ENCODE results near the gene KRTAP10-9. TPM values are rescaled to one million over a fixed set of nuclear protein-coding genes. Genes with fewer than 3 reads are reported as not detected.
"Not testable (repeated sequence)": the region's sequence is repeated elsewhere in the genome, so short reads cannot be mapped to it uniquely, and the experiment has no call there.

Gene KRTAP10-9
- total RNA-seq, 1 donor from 2014 or later = not detected

DNA sequence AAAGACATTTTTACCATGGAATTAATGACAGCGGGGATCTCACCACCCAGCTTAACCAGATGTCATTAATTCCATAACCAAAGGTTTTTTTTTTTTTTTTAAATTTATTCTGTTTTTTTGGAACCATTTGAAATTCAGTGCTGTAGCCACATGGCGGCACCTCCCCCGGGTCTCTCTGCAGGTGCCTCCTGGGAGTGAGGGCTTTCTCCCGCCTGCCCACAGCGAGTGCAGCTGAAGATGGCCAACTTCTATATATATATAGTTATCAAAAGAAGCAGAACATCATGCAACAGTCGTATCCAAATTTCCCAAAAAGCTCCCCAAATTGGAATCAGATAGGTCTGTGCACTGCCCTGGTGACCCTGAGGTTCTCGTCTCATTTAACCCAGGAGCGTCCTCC, 11.4 kb upstream of the KRTAP10-9 start:
- no peak for ATAC-seq

DNA sequence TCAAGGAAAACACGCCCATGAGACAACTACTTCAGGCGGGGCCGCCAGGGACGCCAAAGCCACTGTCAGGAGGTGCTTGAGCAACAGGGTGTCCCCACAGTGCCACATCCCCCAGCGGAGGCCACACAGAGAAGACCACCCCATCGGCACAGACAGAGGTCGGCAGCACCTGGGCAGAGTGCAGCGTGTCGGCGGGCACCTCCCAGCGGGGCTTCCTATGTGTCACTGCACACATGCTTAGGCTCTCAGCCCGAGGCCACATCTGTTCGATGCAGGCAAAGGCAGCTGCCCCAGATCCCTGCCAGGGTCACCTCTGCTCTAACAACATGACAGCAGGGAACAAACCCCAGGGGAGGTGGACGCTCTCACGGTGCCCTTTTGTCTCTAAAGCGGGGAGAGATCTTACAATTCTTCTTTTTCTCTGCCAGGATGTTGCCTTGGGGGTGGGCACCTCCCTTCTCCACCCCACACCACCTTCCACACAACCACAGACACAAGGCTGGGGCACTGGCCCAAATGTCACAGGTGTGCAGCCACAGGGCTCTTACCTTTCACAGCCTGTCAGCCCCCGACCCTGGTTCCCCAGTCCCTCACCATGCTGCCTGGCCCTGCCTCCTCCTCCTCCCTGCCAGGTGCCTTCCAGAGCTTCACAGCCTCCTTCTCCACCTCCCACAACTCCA, 10.8 kb upstream of the KRTAP10-9 start:
- no peak for ATAC-seq

DNA sequence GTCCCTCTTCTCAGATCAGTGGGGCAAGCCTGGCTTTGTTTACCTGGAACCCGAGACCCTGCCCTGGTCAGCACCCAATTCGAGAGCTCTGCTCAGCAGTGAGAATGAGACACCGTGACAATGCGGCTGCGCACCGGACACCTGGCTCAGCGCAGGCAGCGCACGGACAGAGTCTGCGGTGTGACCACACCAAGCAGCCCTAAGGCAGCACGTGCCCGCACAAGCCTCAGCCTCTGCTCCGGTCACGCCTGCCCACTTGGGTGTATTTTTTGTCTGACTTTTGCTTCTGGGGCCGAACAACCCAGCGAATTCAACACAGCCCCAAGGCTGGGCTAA, 10.3 kb upstream of the KRTAP10-9 start:
- peak; percentile 36 for ATAC-seq

DNA sequence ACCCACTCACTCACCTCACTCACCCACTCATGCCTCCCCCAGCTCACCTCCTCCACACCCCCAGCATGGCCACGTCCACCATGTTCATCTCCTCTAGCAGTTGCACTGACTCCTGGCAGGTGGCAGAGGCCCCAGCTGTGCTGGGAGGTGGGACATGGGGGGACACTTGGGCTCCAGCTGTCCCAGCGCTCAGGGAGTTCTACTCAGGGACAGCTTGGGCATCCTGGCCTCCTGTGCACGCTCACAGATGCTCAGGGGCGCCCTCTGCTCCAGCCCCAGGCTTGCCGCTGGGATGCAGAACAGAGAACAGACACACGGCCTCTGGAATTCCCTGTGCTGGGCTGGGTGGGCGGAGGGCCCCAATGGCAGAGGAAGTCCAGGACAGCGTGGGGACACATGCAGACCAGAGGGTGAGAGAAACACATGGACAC, 9.8 kb upstream of the KRTAP10-9 start:
- no peak for ATAC-seq

DNA sequence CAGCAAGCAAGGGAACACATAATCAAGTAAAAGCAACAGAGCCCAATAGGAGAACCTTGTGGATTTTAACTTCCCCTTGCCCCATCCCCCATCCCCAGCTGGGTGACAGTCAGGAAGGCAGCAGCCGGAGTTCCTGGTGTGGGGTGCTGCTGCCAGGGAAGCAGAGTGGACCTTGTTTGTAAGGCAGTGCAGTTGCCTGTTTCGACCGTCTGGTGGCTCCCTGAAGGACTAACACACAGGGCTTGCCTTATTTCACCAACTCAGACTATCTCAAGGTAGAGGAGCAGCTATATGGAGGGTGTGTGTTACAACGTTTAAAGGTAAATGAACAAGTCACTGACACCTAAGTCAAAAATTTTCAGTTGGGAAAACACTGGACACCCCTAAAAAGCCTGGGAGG, 8.4 kb upstream of the KRTAP10-9 start:
- ATAC-seq = no peak

DNA sequence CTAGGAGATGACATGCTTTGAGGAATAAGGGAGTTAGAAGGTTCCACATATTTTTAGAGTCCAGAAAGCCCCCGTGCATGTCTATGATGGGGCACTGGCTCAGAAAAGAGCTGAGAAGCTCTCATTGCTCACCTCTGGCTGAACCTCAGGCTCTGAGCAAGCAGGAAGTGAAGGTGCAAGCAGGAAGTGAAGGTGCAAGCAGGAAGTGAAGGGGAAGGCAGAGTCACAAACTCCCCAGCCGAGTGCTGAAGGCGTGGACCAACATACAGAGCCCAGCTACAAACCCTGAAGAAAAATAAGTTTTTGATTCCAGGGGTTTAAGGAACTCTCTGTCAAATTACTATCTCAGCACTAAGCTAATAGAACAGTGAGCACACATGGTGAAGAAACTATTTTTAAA, 8.0 kb upstream of the KRTAP10-9 start:
- ATAC-seq = peak; percentile 64

DNA sequence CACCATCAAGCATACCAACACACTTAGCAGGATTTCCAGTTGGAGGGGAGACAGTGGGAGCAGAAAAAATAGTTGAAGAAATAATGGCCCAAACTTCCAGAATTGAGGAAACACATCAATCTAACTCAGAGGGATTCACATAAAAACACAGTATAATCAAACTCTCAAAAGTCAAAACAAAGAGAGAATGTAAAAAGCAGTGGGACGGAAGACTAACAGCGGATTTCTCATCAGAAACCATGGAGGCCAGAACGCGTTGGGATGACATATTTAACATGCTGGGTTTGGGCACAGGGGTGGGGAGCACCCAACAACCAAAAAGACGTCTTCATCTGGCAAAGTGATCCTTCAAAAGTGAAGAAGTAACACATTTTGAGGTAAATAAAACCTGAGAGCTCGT, 7.0 kb upstream of the KRTAP10-9 start:
- no peak for ATAC-seq

DNA sequence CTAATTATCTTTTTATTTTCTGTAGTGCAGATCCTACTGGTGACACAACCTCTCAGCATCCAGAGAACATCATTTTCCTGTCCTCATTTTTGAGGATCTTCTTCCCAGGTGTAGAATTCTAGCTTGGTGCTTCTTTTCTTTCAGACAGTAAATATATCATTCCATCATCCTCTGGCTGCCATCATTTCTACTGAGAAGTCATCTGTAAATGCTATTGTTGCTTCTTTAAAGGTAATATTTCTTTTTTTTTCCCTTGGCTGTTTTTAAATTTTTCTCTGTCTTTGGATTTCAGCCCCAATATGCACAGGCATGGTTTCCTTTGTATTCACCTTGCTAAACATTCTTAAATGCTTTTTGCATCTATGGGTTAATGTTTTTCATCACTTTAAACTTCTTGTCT, 3.3 kb upstream of the KRTAP10-9 start:
- no peak for ATAC-seq

DNA sequence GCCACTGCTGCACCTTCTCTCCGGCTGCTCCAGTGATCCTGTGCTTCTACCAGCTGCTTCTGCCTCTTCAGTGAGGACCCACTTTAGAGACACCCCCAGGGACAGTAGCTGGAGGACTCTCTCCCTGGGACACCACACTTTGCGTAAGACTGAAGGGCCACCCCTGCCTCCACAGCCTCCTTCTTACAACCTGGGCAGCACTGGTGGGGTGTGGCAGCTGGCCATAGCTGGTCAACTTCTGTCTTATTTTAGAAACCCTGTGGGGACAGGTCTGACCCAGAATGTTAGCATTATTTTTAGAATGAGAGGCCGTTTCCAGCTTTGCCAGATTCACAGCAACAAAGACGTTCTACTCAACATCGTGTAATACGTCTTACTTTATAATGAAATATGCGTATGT, 1.1 kb upstream of the KRTAP10-9 start:
- no peak for ATAC-seq

DNA sequence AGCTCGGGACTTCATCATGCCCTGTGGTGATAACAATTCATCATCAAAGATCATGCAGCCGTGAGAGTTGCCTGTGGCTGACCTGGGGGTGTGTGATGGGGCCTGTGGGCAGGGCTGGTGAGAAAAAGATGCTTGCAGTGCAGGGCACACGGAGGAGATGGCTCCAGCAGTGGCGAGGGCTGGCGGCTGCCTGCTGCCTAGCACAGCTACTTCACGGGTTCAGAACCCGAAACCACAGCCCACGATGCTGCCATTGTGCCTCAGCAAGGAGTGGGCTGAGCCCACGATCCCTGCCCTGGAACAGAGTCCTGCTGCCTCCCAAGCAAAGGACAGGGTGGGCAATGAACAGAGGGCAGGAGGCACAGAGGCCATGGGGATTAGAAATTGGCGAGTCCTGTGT, 631 bp upstream of the KRTAP10-9 start:
- ATAC-seq = no peak

DNA sequence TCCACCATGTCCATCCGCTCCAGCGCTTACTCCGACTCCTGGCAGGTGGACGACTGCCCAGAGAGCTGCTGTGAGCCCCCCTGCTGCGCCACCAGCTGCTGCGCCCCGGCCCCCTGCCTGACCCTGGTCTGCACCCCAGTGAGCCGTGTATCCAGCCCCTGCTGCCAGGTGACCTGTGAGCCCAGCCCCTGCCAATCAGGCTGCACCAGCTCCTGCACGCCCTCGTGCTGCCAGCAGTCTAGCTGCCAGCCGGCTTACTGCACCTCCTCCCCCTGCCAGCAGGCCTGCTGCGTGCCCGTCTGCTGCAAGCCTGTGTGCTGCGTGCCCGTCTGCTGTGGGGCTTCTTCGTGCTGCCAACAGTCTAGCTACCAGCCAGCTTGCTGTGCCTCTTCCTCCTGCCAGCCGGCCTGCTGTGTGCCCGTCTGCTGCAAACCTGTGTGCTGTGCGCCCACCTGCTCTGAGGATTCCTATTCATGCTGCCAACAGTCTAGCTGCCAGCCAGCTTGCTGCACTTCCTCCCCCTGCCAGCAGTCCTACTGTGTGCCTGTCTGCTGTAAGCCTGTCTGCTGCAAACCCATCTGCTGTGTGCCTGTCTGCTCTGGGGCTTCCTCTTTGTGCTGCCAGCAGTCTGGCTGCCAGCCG, 409 bp downstream of the KRTAP10-9 start:
- not testable (repeated sequence) for ATAC-seq

DNA sequence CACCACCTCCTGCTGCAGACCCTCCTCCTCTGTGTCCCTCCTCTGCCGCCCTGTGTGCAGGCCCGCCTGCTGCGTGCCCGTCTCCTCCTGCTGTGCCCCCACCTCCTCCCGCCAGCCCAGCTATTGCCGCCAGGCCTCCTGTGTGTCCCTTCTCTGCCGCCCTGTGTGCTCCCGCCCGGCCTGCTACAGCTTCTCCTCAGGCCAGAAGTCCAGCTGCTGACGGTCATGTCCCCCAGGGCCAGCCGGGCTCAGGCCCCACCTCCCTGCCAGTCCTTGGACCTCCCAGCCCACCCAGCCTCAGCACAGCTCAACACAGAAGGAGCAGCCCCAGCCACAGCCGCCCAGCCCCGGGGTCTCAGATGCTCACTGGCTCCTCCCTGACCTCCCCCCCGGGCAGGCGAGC, 939 bp downstream of the KRTAP10-9 start:
- ATAC-seq = not testable (repeated sequence)

DNA sequence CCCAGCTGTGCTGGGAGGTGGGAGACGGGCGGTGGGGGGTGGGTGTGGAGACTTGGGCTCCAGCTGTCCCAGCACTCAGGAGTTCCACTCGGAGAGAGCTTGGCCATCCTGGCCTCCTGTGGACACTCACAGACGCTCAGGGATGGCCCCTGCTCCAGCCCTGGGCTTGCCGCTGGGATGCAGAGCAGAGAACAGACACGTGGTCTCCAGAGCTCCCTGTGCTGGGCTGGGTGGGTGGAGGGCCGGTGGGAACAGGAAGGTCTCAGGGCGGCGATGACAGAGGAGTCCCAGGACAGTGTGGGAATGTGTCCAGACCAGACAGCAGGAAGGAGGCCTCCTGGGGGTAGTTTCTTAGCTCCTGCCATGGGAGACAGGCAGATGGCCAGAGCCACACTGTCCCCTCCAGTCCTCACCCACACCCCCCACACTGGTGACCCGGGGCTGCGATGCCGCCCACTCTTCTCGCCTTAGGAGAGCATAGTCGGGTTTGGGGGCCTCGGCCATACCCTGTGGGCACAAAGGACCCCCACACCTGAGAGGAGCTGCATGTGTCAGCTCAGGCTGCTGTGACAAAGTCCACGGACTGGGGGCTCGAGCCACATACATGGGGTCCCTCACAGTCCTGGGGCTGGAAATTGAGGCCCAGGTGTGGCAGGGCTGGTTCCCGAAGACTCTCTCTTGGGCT, 2.0 kb downstream of the KRTAP10-9 start:
- peak; percentile 20 for ATAC-seq

DNA sequence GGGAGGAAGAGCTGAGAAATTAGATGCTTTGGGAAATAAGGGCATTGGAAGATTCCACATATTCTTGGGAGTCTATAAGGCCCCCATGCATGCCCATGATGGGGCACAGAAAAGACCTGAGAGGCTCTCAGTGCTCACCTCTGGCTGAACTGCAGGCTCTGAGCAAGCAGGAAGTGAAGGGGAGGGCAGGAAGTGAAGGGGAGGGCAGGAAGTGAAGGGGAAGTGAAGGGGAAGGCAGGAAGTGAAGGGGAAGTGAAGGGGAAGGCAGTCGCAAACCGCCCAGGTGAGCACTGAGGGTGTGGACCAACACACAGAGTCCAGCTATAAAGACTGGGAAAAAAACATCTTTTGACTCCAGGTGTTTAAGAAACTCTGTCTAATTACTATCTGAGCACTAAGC, 3.5 kb downstream of the KRTAP10-9 start:
- ATAC-seq = no peak

DNA sequence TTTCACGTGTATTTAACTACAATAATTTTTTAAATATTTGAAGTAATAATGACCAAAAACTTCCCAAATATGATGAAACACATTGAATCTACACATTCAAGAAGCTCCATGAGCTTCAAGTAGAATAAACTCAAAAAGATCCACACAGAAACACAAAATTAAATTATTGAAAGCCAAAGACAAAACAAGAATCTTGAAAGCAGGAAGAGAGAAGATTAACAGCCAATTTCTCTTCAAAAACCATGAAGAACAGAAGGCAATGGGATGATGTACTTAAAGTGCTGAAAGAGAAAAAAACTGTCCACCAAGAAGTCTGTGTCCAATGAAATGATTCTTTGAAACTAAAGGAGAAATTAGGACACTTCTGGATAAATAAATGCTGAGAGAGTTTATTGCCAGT, 5.2 kb downstream of the KRTAP10-9 start:
- no peak for ATAC-seq

DNA sequence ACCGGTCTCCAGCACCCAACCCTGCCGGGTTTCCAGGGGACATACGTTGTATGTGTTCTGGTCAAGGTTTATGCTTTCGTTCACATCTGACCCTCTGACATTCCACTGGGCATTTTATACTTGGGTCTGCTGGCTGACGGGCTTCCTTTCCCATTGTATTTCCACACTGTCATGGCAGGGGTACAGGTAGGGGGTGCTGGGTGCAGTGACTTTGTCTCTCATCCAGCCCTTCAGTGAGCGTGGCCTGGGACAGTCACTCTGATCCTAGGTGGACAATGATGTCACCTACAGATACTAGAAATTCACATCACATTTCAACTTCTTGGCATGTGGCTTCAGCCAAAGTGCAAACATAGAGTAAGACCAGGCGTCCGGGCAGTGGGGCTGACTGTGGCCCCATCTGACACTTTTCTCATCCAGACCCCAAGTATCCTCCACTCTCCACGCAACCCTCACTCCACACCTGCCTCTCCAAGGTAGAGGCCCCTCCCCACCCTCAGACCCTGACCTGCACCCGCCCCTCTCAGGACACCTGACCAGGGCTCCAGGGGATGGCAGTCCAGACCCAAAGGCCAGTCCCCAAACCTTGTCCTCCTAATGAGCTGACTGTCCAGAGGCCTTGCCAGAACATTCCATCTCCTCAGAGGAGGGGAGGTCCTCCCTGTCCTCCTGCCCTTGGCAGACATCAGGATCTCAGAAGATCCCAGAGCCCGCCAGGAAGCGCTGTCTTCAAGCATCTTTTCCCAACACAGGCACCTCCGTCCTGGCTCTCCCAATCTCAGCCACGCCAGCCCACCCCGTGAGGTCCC, 9.5 kb downstream of the KRTAP10-9 start:
- no peak for ATAC-seq

DNA sequence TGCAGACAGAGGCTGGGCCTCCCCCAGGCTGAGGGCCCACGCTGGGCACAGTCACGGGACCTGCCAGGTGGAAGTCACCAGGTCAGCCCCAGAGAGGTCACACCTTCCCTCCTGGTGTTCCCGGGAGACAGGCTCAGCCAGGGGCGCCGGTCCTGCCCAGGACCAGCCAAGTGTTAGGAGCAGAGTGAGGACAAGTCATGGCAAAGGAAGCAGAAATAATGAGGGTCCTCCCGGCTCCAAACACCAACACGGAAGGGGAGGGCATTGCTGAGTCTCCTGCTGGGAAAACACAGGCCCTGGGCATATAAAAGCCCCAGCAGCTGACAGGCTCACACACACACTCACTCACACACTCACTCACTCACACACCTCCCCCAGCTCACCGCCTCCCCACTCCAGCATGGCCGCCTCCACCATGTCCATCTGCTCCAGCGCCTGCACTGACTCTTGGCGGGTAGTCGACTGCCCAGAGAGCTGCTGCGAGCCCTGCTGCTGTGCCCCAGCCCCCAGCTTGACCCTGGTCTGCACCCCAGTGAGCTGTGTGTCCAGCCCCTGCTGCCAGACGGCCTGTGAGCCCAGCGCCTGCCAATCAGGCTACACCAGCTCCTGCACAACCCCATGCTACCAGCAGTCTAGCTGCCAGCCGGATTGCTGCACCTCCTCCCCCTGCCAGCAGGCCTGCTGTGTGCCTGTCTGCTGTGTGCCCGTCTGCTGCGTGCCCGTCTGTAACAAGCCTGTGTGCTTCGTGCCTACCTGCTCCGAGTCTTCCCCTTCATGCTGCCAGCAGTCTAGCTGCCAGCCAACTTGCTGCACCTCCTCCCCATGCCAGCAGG, 10.3 kb downstream of the KRTAP10-9 start, which contains the start of gene KRTAP10-10:
Gene KRTAP10-10 (plus strand): TSS at position 339 of the 833 bp plus-strand sequence. CDS start 62 bp downstream, at position 401.
- no peak for ATAC-seq

DNA sequence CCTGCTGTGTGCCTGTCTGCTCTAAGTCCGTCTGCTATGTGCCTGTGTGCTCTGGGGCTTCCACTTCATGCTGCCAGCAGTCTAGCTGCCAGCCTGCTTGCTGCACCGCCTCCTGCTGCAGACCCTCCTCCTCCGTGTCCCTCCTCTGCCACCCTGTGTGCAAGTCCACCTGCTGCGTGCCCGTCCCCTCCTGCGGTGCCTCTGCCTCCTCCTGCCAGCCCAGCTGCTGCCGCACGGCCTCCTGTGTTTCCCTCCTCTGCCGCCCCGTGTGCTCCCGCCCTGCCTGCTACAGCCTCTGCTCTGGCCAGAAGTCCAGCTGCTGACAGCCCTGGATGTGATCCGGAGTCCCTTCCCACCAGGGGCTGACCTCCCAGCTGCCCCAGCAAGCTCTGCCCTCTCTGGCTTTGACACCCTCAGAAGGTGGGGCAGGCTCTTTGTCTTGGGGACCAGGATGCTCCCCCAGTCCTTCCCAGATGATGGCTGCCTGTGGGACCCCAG, 11.0 kb downstream of the KRTAP10-9 start:
- not testable (repeated sequence) for ATAC-seq

DNA sequence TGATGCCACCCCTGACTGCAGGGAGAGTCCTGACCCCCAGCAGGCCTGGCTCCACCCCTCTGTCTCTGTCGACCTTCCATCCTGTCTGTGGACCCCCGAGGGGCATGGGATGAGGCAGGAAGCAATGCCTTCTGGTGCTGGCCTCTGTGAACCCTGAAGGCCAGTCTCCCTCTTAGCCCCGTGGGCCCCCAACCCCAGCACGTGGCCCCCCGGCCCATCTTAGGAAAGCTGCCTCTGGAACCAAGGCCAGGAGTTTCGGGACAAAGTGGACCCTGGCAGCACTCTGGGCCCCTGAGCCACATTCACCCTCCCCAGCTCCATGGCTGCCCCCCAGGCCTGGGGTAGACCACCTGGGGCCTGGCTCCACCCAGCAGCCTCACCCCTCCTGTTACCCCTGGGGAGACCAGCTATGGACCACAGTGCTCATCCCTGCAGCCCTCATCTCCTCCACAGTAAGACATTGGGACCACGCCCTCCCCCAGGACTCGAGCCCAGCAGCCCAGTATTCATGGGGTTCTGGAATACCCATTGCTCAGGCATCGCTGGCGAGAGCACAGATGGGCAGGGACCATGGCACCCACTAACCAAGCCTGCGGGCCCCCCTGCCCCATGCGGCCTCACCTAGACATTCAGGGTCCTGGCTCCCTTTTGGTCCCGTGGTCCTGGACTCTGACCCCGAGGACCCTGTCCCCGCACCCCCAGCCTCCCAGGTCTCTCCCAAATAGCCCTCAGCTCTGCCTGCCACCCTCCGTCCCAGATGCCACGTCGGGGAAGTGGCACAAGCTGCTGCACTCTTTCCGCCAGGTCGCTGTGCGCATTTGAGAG, 11.8 kb downstream of the KRTAP10-9 start:
- peak; percentile 15 for ATAC-seq

DNA sequence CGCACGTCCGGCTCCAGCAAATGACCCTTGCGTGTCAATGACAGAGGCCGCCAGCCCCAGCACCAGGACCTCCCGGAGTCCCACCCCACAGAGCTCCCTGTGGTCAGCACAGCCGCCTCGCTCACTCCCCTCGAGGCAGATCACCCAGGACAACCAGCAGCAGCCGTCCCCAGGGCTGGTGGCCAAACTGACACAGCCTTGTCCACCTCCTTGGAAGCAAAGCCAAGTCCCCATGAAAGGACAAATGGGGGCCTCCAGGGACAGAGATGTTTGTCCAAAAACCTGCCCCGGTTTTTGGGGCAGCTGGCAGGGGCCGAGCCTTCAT, 12.4 kb downstream of the KRTAP10-9 start:
- no peak for ATAC-seq

DNA sequence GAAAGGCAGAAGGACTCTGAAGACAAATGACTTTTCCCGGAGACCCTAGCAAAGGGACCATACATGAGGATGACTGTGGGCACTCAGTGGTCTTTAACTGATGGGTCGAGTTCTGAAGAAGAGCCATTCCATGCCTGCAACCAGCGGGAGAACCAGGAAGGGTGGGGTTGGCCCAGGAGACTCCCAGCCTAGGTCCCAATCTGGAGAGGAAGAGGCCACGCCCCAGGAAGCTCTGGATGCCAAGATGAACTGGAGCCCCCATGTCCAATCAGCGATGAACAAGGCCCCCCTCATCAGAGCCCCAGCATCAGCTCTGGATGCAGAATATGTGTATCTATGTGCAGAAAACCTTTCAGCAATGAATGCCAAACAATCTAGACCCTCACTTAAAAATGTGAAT, 13.9 kb downstream of the KRTAP10-9 start:
- no peak for ATAC-seq
